ENCODE results near the gene PRKAR1B. TPM values are rescaled to one million over a fixed set of nuclear protein-coding genes. Genes with fewer than 3 reads are reported as not detected.

PRKAR1B gene
- total RNA-seq (2021) (51.7 and 66.6 TPM in 2 replicates), Bru-seq, nascent RNA (percentile 61 among the genes with signal in this experiment), BruChase-seq, experiment 1, labeled RNA remaining after a 2-hour chase (percentile 56 among the genes with signal in this experiment), BruChase-seq, experiment 2, labeled RNA remaining after a 6-hour chase (percentile 62 among the genes with signal in this experiment)
- long read RNA-seq, transcript PRKAR1B-211 (11 exons, 2,533 nt) = major isoform, 45 of 103 reads
- long read RNA-seq, transcript PRKAR1B-203 (11 exons, 1,917 nt) = minor isoform, 28 of 103 reads
- long read RNA-seq, partial matches to known transcripts = 10 of 103 reads
- long read RNA-seq, other reads (novel, unspliced or antisense) = 20 of 103 reads

- Histone ChIP-seq H4K20me1 (ENCODE audit: insufficient read depth) (peaks cover 19% of the 10 kb centered on the region), H3K27ac (peak within 1 kb of the TSS; percentile 68), H3K9me3 (ENCODE audit: insufficient read depth, low read depth) (peaks cover 20% of the 10 kb centered on the region), H3K4me1 (replicated peaks; ENCODE audit: insufficient read depth) (peaks cover 33% of the 10 kb centered on the region), H3K27me3 (ENCODE audit: insufficient read depth, low read depth) (no peaks in the 10 kb centered on the region), H3K79me2 (ENCODE audit: low read depth) (peaks cover 52% of the 10 kb centered on the region), H3K9me2 (ENCODE audit: insufficient read depth) (no peaks in the 10 kb centered on the region), H2AFZ (peak within 1 kb of the TSS; percentile 85), H3K36me3 (ENCODE audit: low read depth) (peaks cover 30% of the 10 kb centered on the region), H3K4me2 (peak within 1 kb of the TSS; percentile 96), H3F3A (ENCODE audit: insufficient read depth, low read depth) (peaks cover 30% of the 10 kb centered on the region), H3K4me3 (peak within 1 kb of the TSS; percentile 74)
- ChIA-PET POLR2A (ENCODE audit: unreplicated experiment) (interaction anchor here (0.6 kb wide), 1 partner anchor 248 kb away, joined by 3 read pairs; the partner anchor contains the start of gene COX19), CTCF (no interaction called here)
- no peak for TF ChIP-seq EZH2 (IDR thresholded peaks at IDR 0.05; ENCODE audit: low read depth)
- no peak for TF ChIP-seq CTCF (conservative IDR thresholded peaks at IDR 0.05)
- intact Hi-C loops (cut with micrococcal nuclease; ENCODE audit: unreplicated experiment) = no loop called here
- BruUV-seq (replicated peaks) = no TSS peak
- DNase-seq = peak in 1 of 2 experiments; percentile 36
Observed at GRCh38 chr7:727104-727805, at the start of gene PRKAR1B. PRKAR1B (minus strand) TSS chr7:727281; CDS start chr7:711505, 15,776 bp downstream.

GRCh38 chr7:776381-776780, 49.3 kb upstream of the PRKAR1B start:
- peaks cover 5% of the 10 kb centered on the region; the same call in 1 of the 2 replicates for H3F3A ChIP-seq (ENCODE audit: insufficient read depth, low read depth)
- intact Hi-C loops (cut with micrococcal nuclease; ENCODE audit: unreplicated experiment) = no loop called here
- H3K9me2 ChIP-seq (ENCODE audit: insufficient read depth) = no peaks in the 10 kb centered on the region
- H3K79me2 ChIP-seq (ENCODE audit: low read depth) = no peaks in the 10 kb centered on the region
- no peak for DNase-seq
- BruUV-seq (replicated peaks) = no TSS peak
- no peak for TF ChIP-seq CTCF (conservative IDR thresholded peaks at IDR 0.05)
- no peak for TF ChIP-seq EZH2 (IDR thresholded peaks at IDR 0.05; ENCODE audit: low read depth)
- POLR2A ChIA-PET (ENCODE audit: unreplicated experiment) = no interaction called here
- H3K27me3 ChIP-seq (ENCODE audit: insufficient read depth, low read depth) = no peaks in the 10 kb centered on the region
- H3K9me3 ChIP-seq (ENCODE audit: insufficient read depth, low read depth) = no peaks in the 10 kb centered on the region
- CTCF ChIA-PET = no interaction called here
- peaks cover 40% of the 10 kb centered on the region for H3K36me3 ChIP-seq (ENCODE audit: low read depth)
- H2AFZ ChIP-seq = no peak overlapping the region
- peaks cover 9% of the 10 kb centered on the region; the same call in 1 of the 2 replicates for H4K20me1 ChIP-seq (ENCODE audit: insufficient read depth)
- no peak overlapping the region for H3K27ac ChIP-seq
- H3K4me1 ChIP-seq (replicated peaks; ENCODE audit: insufficient read depth) = no peaks in the 10 kb centered on the region
- H3K4me2 ChIP-seq = no peak overlapping the region
- H3K4me3 ChIP-seq = no peak overlapping the region

- Histone ChIP-seq H3K27ac (no peak overlapping the region), H3K4me1 (replicated peaks; ENCODE audit: insufficient read depth) (no peaks in the 10 kb centered on the region), H3K9me3 (ENCODE audit: insufficient read depth, low read depth) (no peaks in the 10 kb centered on the region), H4K20me1 (ENCODE audit: insufficient read depth) (peaks cover 20% of the 10 kb centered on the region; the same call in 1 of the 2 replicates), H3K9me2 (ENCODE audit: insufficient read depth) (no peaks in the 10 kb centered on the region), H3K27me3 (ENCODE audit: insufficient read depth, low read depth) (no peaks in the 10 kb centered on the region), H3K4me2 (no peak overlapping the region), H3K36me3 (ENCODE audit: low read depth) (peaks cover 31% of the 10 kb centered on the region; the same call in 1 of the 2 replicates), H3K4me3 (no peak overlapping the region), H3K79me2 (ENCODE audit: low read depth) (no peaks in the 10 kb centered on the region), H2AFZ (no peak overlapping the region), H3F3A (ENCODE audit: insufficient read depth, low read depth) (0 out of 2 replicates have a peak, but pooled peaks cover 5% of the 10 kb centered on the region)
- BruUV-seq (replicated peaks) = no TSS peak
- CTCF ChIA-PET = no interaction called here
- peak in 1 of 2 experiments; percentile 37 for DNase-seq
- TF ChIP-seq EZH2 (IDR thresholded peaks at IDR 0.05; ENCODE audit: low read depth) (no peak), CTCF (conservative IDR thresholded peaks at IDR 0.05) (peak; percentile 86)
- intact Hi-C loops (cut with micrococcal nuclease; ENCODE audit: unreplicated experiment) = loop anchor here (2.0 kb wide), 1 partner anchor 452 kb away; no protein-coding TSS in a partner anchor
- POLR2A ChIA-PET (ENCODE audit: unreplicated experiment) = no interaction called here
Observed at GRCh38 chr7:774161-775109, 47.4 kb upstream of the PRKAR1B start.

Data from PC-9 (cell line).